Right lung (tissue), 5 donors: ENCODE results near the gene STRN3. TPM values are rescaled to one million over a fixed set of nuclear protein-coding genes. Genes with fewer than 3 reads are reported as not detected.

Experiments
- DNase-seq, 2 donors: peaks; one replicate each; pipeline ENCODE4 v3.0.0-alpha.2; 2013
- polyA plus RNA-seq, 5 donors: library from polyadenylated mRNA; unstranded; fragments of 120-200 nt; gene quantifications; one replicate each; pipeline versions ENCODE4 v1.2.1 to v1.2.3, GENCODE V29; 2013; ENCODE audit warnings: inconsistent platforms in 1 of 5, low replicate concordance in 1 of 5; ENCODE audit not compliant: insufficient read length in 5 of 5, insufficient read depth in 1 of 5

STRN3 gene
- polyA plus RNA-seq, 5 donors: 32.6 to 49.2 (median 46.6) TPM

DNA sequence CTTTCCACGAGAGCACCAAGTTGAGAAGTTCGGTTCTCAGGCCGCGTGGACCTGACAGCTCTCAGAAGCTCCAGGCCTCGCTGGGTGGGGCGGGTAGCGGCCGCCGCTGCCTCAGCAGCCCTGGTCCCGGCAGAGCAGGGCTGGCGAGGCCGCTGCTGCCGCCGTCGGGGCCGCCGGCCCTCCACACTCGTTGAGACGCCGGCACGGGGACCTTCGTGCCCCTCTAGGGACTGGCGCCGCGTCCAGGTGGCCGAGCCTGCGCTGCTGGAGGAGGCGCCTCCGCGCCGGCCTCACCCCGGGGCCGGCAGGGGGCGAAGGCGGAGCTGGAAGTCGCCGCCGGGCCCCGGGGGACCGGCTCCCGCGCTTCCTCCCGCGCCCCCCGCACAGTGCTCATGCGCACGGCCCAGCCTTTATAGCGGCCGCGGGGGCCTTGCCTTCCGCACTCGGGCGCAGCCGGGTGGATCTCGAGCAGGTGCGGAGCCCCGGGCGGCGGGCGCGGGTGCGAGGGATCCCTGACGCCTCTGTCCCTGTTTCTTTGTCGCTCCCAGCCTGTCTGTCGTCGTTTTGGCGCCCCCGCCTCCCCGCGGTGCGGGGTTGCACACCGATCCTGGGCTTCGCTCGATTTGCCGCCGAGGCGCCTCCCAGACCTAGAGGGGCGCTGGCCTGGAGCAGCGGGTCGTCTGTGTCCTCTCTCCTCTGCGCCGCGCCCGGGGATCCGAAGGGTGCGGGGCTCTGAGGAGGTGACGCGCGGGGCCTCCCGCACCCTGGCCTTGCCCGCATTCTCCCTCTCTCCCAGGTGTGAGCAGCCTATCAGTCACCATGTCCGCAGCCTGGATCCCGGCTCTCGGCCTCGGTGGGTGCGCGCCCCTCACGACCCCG, 151.8 kb downstream of the STRN3 start, which contains the start of gene COCH:
TSS of gene COCH (plus strand) at position 440 of the 879 bp plus-strand sequence. CDS start at position 820, 380 bp downstream.
- peak in 1 of 2 donors; percentile 16 for DNase-seq

DNA sequence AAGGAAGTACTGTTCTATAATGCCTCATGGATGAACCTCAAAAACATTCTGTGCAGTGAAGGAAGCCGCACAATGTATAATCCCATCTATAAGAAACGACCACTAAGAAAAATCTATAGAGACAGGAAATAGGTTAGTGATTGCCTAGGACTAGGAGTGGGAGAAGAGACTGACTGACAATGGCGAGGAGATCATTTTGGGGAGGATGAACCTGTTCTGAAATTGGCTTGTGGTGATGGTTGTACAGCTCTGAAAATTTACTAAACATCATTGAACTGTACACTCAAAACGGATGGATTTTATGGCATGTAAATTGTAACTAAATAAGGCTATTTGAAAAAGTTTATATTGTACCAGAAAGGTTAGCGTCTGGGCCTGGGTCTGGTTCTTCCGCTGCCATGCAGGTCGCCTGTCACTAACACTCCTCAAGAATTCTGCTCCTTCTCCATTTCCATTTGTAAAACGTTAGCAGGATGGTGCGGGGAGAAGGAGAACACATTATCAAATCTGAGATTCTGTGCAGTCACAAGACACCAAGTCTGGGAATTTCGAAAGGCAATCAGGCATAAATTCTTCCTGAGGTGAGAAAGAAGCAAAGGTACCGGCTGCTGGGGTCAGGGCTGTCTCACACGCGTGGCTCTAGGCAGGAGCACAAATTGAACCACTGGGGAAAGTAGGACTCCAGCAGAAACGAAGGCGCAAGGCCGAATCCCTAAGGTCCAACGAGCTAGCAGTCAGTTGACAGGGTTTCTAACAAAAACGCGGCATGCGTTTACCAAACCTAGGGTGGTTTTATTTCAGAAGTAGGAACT, 152.7 kb downstream of the STRN3 start:
- no peak for DNase-seq

DNA sequence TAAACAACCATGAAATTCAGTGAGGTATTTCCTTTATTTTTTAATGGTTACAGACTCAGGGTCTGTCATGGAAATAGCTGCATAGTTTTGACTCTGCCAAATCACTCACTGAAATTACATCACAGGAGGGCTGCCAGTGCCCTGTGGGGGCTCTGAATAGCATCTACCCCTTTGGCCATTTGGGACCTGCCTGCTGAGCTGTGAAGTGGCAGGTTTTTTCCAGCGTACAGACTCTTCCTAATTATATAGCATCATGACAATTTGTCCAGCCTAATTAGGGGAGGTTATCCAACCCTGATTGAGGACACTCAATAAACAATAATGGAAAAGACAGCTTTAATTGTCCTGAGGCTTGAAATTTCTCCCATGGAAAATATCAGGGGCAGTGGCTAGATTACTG, 153.6 kb downstream of the STRN3 start:
- DNase-seq: no peak

DNA sequence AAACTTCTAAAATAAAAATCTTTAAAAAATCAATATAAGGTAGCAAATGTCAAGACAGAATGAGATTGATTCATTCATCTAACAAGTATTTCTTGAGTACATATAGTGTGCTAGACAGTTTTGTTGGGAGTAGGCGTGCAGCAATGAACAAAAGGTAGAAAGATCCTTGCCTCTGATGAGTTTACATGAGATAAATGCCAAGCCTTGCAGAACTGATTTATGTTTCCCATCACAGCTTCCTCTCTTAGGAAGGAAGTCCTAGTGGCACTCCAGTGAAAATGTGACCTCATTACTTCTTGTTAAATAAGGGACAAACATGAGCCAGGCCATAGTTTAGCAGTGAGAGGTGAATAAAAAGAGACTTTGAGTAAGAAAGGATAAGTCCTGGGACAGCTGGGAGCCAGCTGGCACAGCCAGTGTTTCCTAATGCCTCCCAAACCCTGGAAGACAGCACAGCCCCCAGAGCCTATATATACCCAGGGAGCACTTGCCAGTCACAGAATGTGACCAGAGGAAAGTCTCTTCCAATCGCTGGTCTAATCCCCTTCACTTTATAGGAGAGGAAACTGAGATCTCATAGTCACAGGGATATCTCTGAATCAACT, 156.5 kb downstream of the STRN3 start:
- DNase-seq: no peak

DNA sequence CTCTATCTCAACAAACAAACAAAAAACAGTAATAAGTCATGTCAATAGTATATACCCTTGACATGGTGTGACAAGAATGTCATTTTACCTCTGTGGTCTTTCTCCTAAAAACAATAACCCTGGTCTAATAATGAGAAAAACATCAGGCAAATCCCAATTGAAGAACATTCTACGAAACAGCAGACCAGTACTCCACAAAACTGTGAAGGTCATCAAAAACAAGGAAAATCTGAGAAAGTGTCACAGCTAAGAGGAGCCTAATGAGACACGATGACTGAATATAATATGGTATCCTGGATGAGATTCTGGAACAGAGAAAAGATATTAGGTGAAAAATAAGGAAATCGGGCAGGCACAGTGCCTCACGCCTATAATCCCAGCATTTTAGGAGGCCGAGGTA, 157.4 kb downstream of the STRN3 start:
- no peak for DNase-seq

DNA sequence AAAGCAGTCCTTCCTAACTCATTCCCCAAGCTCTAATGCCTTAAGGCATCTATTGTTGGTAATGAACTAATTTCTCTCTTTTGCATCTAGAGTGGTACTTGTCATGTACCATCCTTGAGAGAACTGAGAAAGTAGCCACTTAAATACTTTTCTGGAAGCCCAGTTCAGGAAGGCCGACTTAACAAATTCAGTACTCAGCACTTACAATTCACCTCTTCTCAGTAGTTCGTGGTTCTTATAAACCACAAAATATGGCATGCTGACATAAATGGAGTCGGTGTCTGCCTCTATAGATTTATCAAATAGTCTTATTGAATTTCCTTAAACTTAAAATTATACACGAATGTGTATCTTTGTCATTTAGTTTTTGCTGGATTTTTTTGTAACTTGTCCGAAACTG, 161.2 kb downstream of the STRN3 start:
- no peak for DNase-seq

DNA sequence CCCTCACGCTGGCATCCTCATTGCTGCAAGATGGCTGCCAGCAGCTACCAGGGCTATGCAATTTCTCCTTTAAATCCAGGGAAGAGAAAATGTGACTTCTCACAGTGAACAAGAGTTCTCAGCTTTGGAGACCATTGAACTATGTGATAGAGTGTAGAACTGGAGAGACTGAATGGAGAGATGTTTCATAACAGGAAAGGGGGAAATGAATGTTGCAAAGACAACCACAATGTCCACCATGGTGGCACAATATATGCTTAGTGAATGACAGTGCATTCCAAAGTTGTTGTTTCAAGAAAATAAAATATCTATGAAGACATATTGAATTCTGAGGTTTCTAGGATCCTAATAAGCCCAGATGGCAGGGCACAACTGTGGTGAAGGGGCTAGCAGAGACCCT, 165.0 kb downstream of the STRN3 start:
- no peak for DNase-seq

DNA sequence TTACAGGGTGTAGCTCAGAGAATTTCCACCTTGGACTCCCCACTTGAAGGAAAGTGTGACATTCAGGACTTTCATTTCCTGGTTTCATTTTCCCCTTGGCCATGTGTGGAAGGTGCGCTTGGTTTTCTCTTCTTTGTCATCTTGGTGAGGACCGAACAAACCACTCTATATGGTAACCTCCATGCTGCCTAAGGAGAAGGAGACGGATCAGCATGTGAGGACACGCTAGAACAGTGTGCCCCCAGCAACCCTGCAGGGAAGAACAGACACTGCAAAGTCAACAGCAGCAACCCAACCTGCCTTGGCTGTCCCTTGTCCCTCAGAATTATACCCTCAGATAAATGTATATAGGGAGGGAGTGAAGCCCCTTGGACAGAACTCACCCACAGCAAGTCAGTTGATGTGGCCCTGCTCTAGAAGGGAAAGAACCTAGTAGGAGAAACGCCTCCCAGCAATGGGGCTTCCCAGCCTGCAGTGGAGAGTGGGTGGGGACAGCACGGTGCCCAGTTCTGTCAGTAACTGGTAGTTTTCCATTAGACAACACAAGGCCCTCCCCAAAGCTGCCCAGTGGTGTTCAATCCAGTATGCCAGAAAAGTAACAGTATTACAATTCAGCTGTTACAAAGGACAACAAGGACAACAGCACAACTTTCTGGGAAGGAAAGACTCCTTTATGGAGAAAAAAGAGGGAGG, 170.7 kb downstream of the STRN3 start:
- DNase-seq: no peak

DNA sequence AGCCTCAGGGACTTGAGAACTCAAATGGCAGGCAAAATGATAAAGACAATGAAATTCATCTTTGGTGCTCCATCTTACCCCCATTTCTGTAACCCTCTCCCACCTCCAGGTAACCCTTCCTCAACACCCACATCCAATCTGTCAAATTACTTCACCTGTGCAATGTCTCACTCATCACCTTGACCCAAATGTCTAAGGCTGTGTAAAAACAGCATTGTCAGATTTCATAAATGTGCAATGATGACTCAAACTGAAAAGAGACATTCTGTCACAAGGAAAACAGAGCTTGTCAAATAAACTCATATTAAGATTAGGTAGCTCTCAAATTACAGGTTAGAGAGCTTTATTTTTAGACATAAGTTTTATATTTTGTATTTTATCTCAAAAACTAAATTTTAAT, 171.7 kb downstream of the STRN3 start:
- no peak for DNase-seq

DNA sequence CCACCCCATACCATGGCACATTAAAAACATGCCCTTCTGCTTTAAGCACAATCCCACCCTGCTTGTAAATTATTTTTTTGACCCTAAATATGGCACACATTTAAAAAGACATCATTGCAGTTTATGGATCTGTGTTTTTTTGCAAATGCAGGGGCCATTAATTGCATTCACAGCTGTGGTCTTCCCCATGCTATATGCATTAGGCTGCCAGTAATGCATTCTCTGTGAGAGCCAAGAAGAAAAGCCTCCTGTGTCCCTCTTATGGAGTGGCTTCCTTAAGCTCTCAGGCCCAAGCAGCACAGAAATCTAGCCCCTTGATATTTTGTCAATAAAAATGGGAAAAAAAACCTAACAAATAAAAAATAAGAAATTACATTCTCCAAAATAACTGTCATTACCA, 172.2 kb downstream of the STRN3 start:
- DNase-seq: no peak

DNA sequence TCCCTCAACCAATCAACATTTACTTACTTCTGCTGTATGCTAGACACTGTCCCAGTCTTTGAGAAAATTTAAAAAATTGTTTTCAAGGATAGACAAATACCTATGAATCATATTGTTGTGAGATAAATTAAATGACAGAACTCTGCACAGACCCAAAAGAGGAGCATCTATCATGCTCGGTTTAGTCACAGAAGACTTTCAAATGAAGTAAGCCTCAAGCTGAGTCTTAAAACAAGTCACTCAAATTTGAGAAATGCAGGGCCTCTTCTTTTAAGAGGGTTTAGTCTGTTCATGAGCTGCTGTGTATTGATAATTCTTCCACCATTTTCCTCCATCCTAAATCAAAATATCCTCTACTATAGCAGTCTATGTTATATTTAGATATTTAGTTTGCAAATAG, 176.2 kb downstream of the STRN3 start:
- no peak for DNase-seq

DNA sequence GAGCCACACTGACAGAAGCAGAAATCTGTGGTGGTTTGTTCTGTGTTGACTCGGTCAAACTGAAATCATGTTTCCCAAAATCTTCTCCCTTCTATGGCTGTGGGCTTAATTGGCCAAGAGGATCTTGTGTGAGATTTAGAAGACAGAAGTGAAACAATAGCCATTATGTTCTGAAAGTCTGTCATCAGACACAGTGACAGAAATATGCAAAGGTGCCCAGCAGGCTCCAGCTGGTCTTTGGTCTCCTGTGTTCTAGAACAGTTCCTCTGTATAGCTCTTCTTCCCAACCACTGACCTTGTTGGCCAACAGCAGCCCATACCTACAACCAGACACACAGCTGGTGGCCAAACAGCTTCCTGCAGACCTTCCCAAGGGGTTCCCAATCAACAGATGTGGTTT, 176.8 kb downstream of the STRN3 start:
- no peak for DNase-seq

DNA sequence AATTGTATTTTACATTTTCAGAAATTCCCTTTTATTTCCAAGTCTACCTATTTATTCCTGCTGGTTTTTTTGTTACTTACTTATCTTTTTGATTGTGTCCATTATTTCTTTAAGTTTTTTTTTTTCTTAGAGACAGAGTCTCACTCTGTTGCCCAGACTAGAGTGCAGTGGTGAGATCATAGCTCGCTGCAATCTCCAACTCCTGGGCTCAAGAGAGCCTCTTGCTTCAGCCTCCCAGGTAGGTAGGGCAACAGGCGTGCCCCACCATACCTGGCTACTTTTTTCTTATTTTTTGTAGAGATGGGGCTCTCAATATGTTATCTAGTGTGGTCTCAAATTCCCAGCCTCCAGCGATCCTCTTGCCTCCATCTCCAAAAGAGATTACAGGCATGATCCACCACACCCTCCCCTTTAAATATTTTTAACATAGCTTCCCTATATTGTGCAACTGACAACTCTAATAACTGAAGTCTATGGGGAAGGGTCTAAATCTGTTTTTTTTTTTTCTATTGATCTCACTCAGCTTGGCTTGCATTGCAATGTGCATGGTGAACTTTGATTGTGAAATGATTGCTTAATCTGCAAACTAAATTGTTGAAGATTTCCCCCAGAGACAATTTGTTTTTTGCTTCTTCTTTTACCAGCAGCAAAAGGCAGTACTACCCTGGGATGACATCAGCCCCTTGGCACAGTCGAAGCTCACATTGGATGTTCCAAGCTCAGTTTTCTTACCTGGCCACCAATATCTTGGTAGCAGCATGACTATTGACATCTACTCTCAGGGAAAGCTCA, 177.5 kb downstream of the STRN3 start:
- DNase-seq: no peak

Other genes with a start within 250 kb of the STRN3 start
- gene COCH, start 151.8 kb downstream of the STRN3 start, polyA plus RNA-seq: 1 to 10 TPM; 1.1 to 1.8 (median 1.6) TPM
- gene AP4S1, start 730 bp downstream of the STRN3 start, polyA plus RNA-seq: 10 to 100 TPM; 16.1 to 22.4 (median 19.9) TPM
- 100 to 1,000 TPM; 144 to 214 (median 192) TPM for gene HECTD1, start 181.4 kb upstream of the STRN3 start, polyA plus RNA-seq